ENCODE measurements around the gene FOXN3. TPM values are rescaled to one million over a fixed set of nuclear protein-coding genes. Genes with fewer than 3 reads are reported as not detected.

FOXN3 gene
- total RNA-seq, 1 experiment from 2014 or later = 8.8 TPM

- intact Hi-C loops (cut with micrococcal nuclease; ENCODE audit: unreplicated experiment) = loop anchor here (10.0 kb wide), 1 partner anchor 187 kb away; no protein-coding TSS in a partner anchor
Observed at GRCh38 chr14:89331398-89331797, 85.6 kb downstream of the FOXN3 start.

GRCh38 chr14:89330236-89331002 is 86.6 kb downstream of the FOXN3 start:
- Histone ChIP-seq H3K9me3 (ENCODE audit: control insufficient read depth, insufficient read depth, low read depth, low read length) (no peaks in the 10 kb centered on the region), H3K4me1 (ENCODE audit: control insufficient read depth, insufficient read depth, low read length) (no peaks in the 10 kb centered on the region), H3K4me3 (ENCODE audit: low read depth in 2 of 2, low read length in 2 of 2) (no peak overlapping the region), H3K27ac (ENCODE audit: low read length) (no peak overlapping the region), H3K36me3 (ENCODE audit: control insufficient read depth, insufficient read depth, low read length) (no peaks in the 10 kb centered on the region), H3K27me3 (ENCODE audit: control insufficient read depth, insufficient read depth, low read length) (no peaks in the 10 kb centered on the region)
- ChIA-PET POLR2A (no interaction called here), CTCF (interaction anchor here (0.6 kb wide), 1 partner anchor 13 kb away, joined by 4 read pairs; no protein-coding TSS in a partner anchor)
- no peak for ATAC-seq
- no peak for TF ChIP-seq POLR2AphosphoS5 (IDR thresholded peaks at IDR 0.05; ENCODE audit: low read depth, low read length)
- no peak for TF ChIP-seq SIN3A (IDR thresholded peaks at IDR 0.05; ENCODE audit: borderline replicate concordance, insufficient read depth, low read depth, low read length)
- no peak for TF ChIP-seq CTCF (IDR thresholded peaks at IDR 0.05)
- no peak for TF ChIP-seq TCF7L2 (IDR thresholded peaks at IDR 0.05; ENCODE audit: low read depth, low read length)
- TF ChIP-seq REST (IDR thresholded peaks at IDR 0.05; ENCODE audit: insufficient read depth in 1 of 2, low read depth in 2 of 2, low read length in 1 of 2) = no peak
- DNase-seq (ENCODE audit: low read depth, low spot score) = no peak
- no TSS peak for BruUV-seq (replicated peaks)
- in situ Hi-C loops (cut with HindIII; ENCODE audit: low pct_unique_long_range_greater_than_20kb, low sequenced_read_pairs) (no loop called here), intact Hi-C loops (cut with micrococcal nuclease; ENCODE audit: unreplicated experiment) (loop anchor here (10.0 kb wide), 1 partner anchor 186 kb away; no protein-coding TSS in a partner anchor)

More at GRCh38 chr14:89331398-89331797, 85.6 kb downstream of the FOXN3 start:
- Histone ChIP-seq H3K4me1 (ENCODE audit: control insufficient read depth, insufficient read depth, low read length) (no peaks in the 10 kb centered on the region), H3K27ac (ENCODE audit: low read length) (no peak overlapping the region), H3K36me3 (ENCODE audit: control insufficient read depth, insufficient read depth, low read length) (no peaks in the 10 kb centered on the region), H3K4me3 (ENCODE audit: low read depth in 2 of 2, low read length in 2 of 2) (no peak overlapping the region), H3K9me3 (ENCODE audit: control insufficient read depth, insufficient read depth, low read depth, low read length) (no peaks in the 10 kb centered on the region), H3K27me3 (ENCODE audit: control insufficient read depth, insufficient read depth, low read length) (no peaks in the 10 kb centered on the region)
- no peak for DNase-seq (ENCODE audit: low read depth, low spot score)
- BruUV-seq (replicated peaks) = no TSS peak
- POLR2A ChIA-PET = no interaction called here
- no peak for ATAC-seq
- TF ChIP-seq CTCF (IDR thresholded peaks at IDR 0.05) (no peak), POLR2AphosphoS5 (IDR thresholded peaks at IDR 0.05; ENCODE audit: low read depth, low read length) (no peak), REST (IDR thresholded peaks at IDR 0.05; ENCODE audit: insufficient read depth in 1 of 2, low read depth in 2 of 2, low read length in 1 of 2) (no peak), SIN3A (IDR thresholded peaks at IDR 0.05; ENCODE audit: borderline replicate concordance, insufficient read depth, low read depth, low read length) (no peak), TCF7L2 (IDR thresholded peaks at IDR 0.05; ENCODE audit: low read depth, low read length) (no peak)
- CTCF ChIA-PET = no interaction called here
- in situ Hi-C loops (cut with HindIII; ENCODE audit: low pct_unique_long_range_greater_than_20kb, low sequenced_read_pairs) = no loop called here
